NOMO-1 treated with DMSO at 0.1 percent for 48 hours (cell line): ENCODE data around the gene ZIC3.
"Not testable (repeated sequence)": the region's sequence is repeated elsewhere in the genome, so short reads cannot be mapped to it uniquely, and the experiment has no call there.

ENCODE experiments used
- DNase-seq: peaks from one replicate; lab custom pipeline; 2025; ENCODE audit not compliant: unreplicated experiment; lab: John Stamatoyannopoulos, UW

The ZIC3 gene

GRCh38 chrX:137565921-137566745, at the start of gene ZIC3:
Gene ZIC3 (plus strand): TSS chrX:137566127. CDS start chrX:137566692, 565 bp downstream.
- no peak for DNase-seq

GRCh38 chrX:137519459-137519858, 46.5 kb upstream of the ZIC3 start:
- DNase-seq = no peak

GRCh38 chrX:137545711-137546651, 19.9 kb upstream of the ZIC3 start:
- DNase-seq = no peak

DNA sequence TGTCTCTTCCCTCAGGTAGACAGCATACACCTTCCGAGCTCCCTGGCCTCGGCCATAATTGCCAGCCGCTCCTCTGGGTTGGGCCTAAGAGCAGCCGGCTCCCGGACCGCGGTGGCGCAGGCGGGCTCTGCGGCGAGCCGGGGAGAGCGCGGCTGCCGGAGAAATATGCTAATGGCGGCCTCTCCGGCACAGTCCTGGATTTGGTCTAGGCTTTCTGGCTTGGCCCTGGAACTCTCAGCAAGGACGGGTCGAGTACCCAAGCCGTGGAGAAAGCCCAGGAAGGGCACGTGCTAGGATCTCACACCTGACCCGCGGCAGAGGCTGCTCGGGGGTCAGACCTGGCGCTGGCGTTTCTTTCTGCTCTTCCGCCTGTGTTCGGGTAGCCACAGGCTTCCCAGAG, 18.6 kb upstream of the ZIC3 start:
- no peak for DNase-seq

GRCh38 chrX:137548261-137548660, 17.7 kb upstream of the ZIC3 start:
- DNase-seq = no peak

- DNase-seq = no peak
Observed at GRCh38 chrX:137549073-137549472, 16.9 kb upstream of the ZIC3 start.

GRCh38 chrX:137549851-137550664, 15.9 kb upstream of the ZIC3 start:
- no peak for DNase-seq

DNA sequence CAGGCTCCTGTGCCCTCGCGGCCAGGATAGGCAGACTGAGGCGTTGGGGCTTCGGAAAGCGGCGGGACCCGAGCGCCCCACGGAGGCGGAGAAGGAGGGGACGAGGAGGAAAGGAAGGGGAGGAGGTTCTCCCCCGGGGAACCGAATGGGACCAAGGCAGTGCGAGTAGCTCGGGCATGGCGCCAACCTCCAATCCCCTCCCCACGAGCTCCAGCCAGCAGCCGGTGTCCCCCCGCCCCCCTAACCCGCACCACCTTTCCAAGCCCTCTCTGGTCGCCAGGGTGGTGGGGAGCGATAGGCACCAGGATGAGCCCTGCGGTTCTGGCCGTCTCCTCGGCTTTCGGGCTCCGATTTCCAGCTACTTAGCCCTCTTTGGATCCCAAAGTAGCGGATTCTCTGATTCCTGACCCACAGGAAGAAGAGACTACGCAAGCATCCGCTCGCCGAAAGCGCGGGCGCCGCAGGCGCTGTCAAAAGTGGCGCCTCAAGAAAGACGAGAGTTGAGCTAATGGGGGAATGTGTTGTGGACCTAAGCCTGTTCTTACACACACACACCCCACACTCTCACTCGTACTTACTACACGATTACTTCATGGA, 15.2 kb upstream of the ZIC3 start:
- DNase-seq = no peak

- not testable (repeated sequence) for DNase-seq
Observed at GRCh38 chrX:137552098-137552497, 13.8 kb upstream of the ZIC3 start.

DNA sequence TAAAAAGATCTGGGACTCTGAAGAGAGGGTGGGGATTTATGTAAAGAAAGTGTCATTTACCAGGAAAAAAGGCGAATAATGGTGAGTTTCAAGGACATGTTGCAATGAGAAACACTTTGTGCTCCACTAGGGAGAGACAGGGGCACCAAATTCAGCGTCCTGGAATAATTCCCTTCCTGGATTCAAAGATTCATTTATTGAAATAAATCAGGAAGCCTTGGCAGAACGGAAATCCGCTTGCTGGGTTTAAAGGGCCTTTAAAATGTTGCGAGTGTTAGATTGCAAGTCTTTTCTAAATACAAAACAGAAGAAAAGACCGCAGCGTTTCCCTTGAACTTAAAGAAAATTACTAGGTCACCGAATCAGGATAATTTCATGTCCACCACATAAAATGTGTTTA, 3.8 kb upstream of the ZIC3 start:
- no peak for DNase-seq

GRCh38 chrX:137563681-137564651, 2.0 kb upstream of the ZIC3 start:
- DNase-seq = no peak

DNA sequence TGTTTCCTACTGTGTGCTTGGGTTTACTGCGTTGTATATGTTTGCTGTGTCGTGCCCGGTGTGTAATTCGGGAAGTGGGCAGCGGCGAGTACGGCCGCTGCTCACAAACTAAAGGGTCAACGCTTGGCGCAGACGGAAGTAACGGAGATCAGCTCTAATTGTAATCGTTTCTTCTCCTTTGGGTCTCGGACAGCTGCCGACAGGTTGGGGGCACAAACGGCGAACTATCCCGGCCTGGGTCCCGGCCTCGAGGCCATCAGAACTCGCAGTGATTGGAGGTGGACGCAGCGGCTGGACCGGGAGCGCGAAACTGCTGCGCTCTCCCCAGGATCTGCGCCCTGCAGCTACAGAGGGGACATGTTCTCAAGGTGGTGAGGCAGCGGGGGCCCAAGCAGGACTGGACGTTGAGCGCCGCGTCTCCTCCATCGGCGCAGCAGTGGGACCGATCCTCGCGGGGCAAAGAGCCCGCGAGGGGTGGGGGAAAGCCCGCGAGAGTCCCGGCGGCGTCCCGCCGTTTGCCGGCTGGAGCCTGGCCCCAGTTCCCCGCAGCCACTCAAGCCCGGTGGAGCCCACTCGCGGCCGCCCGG, 516 bp upstream of the ZIC3 start:
- DNase-seq = no peak

GRCh38 chrX:137566746-137567679, 1.1 kb downstream of the ZIC3 start:
- no peak for DNase-seq

DNA sequence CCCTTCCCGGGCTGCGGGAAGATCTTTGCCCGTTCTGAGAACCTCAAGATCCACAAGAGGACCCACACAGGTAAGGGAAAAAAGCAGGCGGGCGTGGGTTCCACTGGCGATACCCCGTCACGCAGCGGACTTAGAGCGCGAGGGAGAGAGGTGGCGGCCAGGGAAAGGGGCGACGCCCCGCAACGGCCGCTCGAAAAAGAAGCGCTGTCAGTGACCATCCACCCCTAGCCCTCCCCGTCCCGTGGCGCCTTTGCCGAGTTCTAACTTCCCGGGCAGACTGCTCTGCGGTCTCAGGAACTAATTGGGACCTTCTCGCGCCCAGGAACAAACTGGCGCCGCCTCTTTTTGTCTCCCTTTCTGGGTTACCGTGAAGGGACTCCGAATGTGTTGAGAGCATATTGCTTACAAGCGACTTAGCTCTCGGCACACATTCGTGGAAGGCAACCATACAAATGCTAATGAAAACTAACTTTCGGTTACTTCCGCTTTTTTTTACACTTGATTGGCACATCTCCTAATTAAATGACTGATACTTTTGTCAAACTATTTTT, 1.8 kb downstream of the ZIC3 start:
- no peak for DNase-seq

GRCh38 chrX:137568741-137569469, 3.0 kb downstream of the ZIC3 start:
- DNase-seq = no peak

DNA sequence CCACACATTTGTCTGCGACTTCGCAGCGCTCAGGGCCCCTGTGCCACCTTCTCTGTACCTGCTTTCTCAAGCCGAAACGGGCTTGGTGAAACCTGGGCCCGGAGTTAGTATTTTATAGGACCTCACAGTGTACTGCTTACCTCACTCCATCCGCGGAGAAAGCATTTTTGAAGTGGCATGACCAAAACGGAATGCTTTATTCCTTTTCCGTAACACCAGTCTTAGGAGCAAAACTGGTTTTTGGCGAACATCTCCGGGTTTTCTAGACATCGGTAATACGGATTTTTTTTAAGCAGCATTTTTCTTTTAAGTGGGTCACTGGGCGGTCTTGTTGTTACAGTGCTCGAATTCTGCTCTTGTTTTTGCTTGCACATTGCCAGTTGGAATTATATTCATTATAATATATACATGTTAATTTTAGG, 3.6 kb downstream of the ZIC3 start:
- DNase-seq = no peak
